Fibroblast of peridontal ligament (primary cell): ENCODE measurements around the gene ROBO1.
A peak's percentile ranks its signal among the peaks of the same experiment; 100 is the strongest.

Experiments
- DNase-seq: peaks from one replicate; pipeline ENCODE4 v3.0.0-alpha.2; 2010; ENCODE audit errors: extremely low read depth

Gene ROBO1

DNA sequence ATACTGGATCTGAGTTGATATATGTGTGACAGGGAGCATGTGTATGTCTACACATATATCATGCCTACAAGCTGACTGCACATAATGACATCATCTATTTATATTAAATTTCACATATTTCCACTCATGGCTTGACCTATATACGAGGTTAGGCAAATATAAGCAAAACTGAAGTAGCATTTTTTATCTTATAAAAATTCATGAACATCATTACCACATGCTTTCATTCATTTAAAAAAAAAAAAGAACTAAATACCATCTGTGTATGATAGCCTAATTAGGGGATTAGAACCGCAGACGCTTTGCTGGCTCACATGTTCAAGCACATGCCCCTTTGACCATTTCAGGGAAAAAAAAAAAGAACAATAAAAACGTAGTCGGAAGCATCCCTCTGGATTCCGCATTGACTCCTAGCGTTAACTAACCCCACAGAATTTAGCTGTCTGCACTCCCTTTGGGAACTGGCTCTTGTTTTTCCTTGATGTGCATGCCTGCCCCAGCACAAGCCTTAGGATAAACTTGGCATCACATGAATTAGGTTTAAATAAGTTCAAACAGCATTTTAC, 888.4 kb downstream of the ROBO1 start:
- no peak for DNase-seq

DNA sequence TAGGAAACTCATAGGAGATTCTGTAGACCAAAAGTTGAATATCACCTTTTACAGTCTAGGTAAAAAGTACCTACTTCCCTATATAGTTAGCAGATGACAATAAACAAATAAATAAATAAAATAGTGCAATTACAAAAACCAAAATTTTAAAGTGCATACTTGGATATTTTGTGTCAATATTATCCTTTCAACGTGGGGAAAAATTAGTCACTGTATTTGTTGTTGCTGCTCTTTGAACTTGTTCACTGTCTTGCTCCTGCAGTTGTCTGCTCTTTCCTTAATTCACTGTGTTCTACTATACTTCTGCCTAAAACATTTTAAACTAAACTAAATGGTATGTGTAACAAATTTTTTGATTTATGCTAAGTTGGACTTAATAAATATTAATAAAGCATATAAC, 889.0 kb downstream of the ROBO1 start:
- no peak for DNase-seq

DNA sequence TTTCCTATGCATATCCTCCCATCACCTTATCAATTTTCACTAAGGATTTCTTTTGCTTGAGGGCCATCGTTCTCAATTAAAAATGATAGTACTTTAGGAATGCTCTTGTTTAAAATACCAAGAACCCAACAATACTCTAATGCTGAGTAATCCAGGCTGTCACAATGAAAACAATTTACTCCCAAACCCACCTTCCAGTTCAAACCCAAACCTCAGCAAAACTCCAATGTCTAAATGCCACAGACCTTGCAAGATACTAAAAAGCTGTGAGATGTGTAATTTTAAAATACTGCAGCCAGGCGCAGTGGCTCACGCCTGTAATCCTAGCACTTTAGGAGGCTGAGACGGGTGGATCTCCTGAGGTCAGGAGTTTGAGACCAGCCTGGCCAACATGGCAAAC, 889.8 kb downstream of the ROBO1 start:
- no peak for DNase-seq

DNA sequence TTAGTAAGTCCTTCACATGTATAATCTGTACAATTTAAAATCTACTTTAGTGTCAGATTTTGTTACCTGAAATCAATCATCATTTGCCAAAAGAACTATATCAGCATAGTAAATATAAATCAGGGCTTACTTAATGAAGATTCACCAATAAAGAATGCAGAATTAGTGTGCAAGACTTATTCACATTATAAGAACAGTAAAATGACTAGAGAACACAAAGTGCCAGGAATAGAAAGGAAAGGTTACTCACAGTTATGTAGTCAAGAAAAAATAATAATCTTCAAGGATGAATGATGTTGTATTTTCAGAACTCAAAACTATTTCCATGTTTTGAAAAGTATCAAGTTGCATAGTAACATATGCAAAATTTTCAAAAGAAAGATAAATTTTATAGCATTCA, 891.9 kb downstream of the ROBO1 start:
- DNase-seq, result no peak

DNA sequence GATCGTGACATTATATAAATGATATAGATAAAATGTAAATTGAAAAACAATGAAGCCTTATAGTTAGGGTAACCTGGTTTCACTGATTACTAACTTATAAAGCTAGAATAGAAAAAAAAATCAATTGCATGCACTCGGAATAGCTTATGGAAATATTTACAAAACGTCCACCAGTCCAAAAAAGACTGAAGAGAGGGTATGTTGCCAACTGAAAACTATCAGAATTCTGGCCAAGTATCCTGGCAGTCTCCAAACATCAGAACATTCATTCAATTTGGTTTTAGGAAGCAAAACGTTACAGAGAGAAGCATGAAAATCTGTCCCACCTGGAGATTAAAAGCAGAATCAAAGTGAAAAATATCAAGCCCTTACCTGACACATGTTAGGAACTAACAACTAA, 892.4 kb downstream of the ROBO1 start:
- DNase-seq, result no peak

DNA sequence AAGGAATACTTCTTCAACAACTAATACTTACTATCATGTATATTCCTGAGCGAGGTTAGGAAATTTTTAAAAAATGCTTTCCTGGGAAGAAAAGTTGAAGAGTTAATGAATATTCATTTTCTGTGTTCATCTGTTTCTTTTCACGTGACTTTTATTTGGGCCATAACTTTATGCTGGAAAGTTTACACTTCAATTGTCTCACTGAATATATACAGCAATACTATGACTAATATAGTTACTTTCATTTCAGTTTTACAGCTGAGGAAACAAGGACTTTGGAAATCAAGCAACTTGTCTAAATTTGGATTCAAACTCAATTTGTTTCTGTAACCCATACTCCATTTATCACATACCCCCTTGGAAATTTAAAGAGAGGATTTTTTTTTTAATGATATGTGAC, 894.2 kb downstream of the ROBO1 start:
- DNase-seq, result peak; percentile 35

DNA sequence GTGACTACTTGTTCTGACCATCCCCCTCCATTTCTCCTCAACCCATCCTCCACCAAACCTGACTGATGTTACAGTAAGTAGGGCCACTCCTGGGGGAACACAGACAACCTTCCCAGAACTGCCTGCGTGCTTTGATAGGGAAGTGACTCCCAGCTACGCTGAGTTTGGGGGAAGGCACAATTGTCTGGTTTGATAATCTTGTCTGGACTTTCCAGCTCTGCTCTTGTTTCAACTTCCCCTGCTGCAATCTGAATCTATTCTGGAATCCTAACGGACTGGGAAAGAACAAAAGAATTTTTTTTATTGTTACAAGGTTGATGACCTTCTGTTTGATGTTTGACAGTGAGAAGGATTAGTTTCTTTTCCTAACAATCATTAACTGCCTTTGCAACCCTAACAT, 895.6 kb downstream of the ROBO1 start:
- DNase-seq, result no peak

DNA sequence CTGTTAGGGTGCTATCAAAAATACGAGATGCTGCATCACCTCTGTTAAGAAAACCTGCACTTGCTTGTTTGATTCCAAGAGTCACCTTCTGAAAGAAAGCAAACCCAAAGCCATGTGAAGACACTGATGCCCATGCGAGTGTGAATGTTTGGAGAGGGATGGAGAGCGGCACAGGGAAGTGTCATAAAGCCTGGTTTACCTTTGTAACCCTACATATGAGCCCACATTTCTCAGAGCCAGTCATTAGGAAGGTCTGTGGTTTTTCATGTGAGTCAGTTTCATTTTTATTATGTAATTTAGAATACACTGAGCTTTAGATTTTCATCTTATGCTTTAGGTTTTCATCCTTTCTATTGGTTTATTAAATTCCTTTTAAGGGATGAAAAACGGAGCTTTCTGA, 896.8 kb downstream of the ROBO1 start:
- DNase-seq, result no peak

DNA sequence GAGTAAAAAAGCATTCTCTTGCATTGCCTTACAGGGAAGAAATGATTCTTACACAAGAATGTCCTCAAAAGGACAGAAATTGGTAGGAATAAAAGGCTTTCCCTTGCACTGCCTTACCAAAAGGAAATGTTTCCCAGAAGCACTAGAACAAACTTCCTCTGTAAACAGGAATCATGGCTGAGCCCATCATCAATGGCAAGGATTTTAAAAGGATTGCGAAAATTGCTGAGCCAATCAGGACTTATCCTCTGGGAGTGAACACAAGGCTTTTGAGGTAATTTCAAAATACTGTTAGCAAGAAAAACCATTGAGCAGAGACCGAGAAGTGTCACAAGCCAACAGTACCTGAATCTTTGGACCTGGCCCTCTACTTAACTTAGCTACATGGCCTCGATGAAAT, 897.3 kb downstream of the ROBO1 start:
- no peak for DNase-seq

DNA sequence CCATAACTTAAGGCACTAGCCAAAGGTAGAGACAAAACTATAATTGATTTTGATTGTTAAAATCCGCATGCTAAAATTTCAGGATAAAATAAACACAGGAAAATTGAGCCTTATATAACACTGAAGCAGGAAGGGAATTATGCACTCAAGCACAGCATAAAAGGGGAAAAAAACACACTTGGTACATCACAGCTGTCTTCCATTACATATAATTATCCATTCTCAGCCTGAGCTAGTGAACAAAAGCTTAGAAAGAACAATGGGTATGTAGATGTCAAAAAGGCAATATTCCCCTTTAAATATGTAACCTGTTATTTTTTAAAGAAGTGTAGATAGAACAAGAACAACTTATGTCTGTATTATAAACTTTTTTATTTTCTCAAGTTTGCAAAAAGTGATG, 899.2 kb downstream of the ROBO1 start:
- peak; percentile 57 for DNase-seq

DNA sequence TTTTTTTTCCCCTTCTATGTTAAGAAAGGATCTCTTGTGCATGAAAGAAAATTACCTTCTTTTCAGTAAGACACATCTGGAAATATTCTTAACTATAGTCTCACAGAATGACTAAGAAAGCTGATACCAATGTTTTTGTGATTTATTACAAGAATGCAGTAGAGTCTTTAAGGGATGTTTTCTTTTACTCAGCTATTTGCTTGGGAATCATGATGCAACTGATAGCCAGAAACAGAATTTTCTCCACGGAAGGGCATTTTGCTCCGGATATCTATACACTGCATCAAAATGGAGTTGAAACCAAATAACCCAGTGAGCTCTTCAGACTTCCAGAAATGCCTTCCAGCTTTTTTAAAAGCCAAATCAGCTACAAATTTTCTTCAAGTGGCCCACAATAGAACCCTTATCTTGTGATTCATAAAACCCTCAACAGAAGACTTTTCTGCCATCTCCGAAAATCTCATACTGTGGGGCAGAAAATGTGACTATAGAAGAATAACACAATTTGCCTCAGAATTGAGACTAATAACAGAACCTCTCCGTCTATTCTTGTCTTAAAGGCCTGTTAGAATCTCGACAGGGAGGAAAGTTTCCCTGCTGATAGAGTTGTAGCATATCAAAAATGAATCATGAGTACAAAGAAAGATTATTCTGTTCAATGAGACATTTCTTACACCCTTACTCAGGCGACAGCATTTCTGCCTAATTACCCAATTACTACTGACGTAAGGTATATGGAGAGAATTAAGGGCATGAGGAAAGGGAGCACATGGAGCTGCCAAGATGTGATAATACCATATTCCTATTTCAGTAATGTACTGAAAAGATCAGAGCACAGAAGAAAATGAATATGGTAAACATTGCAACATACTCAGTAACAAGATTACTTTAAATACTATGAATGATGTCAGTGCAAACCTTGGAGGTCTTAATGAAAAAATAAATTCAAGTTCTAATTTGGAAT, 900.1 kb downstream of the ROBO1 start:
- DNase-seq, result peak; percentile 85

DNA sequence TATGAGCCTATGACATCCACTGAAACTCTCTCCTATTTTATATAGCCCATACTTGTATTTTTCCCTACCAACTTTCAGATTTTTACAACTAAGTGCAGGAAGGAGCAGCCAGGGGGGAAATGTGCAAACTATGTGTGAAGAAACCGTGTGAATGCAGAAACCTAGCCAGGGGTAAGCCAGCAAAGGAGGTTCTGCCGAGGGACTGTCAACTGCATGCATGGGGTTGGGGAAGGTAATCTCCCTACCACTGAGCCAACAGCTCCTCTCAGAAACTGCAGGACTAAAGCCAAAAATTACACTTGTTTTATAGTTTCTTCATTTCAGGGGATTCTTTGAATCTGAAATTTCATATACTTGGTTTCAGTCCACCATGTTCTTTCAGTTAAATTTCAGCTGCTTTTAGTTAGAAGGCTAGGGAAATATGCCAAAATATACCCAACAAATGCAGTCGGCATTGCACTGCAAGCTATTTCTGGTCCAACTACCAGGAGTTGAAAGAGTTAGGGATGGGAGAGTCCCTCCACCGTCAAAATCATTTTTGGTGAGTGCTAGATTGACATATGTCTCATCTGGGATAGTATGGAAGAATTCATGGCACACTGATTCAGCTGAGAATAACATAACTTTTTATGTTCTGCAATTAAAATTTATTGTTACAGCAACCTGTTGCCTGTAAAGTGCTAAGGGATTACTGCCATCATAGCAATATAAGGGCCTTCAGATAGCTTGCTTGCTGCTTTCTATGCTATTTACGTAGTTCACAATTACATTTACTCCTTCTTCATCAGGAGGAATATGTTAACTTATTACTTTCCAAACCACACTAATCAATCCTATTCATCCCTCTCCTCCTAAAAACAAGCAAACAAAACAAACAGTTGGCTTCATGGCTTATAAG, 904.2 kb downstream of the ROBO1 start:
- peak; percentile 83 for DNase-seq

DNA sequence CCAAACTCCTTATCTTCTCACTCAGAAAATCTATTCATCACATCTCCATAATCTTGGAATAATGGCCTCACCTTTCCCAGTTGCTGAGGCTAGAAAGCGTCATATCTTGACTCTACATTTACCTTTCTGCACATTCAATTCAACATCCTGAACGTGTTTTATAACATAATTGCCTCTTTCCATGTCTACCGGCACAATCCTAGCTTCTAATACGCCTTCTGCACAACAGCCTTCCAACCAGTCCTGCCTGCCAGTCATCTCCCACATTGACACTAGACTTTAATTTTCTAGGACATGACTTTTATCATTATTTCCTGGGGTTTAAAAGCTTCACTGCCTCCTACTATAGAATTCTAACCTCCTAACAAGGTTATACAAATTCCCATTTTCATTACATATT, 906.6 kb downstream of the ROBO1 start:
- DNase-seq, result no peak

DNA sequence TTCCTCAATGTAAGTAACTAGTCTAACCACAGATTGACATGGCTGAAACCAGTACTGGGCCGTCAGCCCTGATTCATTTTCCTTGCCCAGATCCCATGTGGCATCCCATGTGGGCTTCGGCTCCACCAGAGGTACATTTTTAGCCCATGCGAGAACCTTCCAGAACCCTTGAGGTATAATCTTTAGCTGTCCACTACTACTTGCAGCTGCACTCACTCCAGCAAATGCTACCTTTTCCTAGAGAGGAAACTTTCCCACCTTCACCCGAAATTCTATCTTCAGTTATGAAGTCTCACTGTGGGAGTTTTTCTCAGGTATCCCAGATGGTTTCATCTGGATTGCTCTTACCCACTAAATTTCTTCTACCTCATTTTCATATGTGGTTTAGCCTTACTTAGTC, 907.2 kb downstream of the ROBO1 start:
- no peak for DNase-seq

DNA sequence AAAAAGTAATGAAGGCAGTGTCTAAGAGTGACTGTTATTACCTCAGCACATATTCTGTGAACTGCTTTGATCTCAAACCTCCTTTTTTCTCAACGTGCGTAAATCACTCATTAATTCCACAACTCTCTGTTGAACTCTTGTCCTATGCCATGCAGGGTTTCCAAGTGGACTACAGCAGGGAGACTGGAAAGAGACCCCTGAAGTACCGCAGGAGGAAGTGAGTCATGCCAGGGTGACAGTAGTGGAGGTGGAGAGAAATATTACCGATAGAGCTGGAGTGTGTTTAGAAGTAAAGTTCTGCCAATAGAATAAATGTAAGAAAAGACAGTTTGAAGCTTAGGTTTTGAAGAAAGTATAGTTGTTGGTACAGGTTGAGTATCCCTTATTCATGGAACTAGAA, 908.9 kb downstream of the ROBO1 start:
- DNase-seq, result no peak

DNA sequence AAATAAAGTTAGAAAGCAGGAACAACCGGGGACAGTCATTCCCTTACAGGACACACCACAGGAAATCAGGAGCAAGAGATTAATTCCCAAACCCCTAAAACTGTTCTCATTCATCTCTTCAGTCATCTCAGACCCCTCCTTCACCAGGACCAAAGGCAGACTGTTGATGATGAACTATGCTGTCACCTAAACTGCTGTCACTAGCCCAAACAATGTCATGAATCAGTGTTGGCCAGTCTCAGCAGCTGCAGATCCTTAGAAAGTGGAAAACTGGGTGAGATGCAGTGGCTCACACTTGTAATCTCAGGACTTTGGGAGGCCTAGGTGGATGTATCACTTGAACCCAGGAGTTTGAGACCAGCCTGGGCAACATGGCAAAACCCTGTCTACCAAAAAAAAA, 909.6 kb downstream of the ROBO1 start:
- DNase-seq, result no peak

DNA sequence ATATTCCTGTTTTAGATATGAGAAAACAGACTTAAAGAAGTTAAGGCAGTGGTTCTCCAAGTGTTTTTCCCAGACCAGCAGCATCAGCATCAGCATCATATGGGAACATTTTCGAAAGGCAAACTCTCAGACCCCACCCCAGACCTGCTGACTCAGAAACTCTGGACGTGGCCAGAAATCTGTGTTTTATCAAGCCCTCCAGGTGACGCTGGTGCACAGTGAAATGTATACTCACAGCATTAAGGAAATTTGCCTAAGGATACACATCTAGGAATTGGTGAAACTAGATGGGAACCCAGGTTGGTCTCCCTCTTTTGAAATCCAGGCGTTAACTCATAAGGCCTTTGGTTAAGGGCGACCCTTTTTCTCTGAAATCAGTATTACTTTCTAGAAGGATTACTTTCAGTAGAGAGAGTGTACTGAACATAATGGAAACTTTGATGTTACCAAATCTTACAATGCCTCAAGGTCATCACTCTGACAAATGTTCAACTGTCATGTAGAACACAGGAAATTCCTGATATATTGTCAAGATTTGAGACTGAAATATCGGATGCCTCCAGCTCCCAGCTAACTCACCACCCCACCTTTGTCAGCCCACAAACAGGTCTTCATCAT, 910.2 kb downstream of the ROBO1 start:
- peak; percentile 34 for DNase-seq

DNA sequence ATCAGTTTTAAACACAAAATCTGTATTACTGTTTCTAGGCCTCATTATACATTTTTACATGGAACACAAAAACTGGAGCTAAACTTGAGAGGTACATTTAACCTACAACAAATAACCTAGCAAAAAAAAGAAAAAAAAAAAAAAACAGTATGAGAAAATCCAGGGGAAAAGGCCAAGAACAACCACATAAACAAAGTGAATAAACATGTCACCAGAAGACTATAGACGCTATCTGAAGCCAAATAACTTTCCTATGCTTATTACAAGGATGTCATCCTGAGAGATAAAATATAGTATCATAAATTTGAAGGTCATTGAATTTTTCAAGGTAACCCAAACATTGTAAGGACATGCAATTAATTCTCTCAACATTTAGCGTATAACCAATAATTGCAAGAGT, 911.6 kb downstream of the ROBO1 start:
- DNase-seq, result no peak

DNA sequence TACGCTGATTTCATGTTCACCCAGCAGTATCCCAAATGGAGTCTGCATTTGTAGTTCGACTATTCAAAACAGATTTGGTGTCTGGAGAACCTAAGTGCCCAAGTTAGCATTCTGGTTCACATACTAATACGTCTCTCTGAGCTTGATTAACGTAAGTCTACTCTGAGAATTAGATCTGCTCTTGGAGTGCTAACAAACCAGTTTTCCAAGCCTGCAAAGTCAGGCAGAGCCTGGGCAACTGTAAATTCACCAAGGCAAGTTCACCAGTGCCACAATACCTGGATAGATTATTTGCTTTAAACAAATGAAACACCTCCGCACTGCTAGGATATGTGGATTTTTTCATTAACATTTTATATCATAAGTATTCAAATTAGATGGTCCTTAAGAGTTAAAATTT, 912.6 kb downstream of the ROBO1 start:
- no peak for DNase-seq

DNA sequence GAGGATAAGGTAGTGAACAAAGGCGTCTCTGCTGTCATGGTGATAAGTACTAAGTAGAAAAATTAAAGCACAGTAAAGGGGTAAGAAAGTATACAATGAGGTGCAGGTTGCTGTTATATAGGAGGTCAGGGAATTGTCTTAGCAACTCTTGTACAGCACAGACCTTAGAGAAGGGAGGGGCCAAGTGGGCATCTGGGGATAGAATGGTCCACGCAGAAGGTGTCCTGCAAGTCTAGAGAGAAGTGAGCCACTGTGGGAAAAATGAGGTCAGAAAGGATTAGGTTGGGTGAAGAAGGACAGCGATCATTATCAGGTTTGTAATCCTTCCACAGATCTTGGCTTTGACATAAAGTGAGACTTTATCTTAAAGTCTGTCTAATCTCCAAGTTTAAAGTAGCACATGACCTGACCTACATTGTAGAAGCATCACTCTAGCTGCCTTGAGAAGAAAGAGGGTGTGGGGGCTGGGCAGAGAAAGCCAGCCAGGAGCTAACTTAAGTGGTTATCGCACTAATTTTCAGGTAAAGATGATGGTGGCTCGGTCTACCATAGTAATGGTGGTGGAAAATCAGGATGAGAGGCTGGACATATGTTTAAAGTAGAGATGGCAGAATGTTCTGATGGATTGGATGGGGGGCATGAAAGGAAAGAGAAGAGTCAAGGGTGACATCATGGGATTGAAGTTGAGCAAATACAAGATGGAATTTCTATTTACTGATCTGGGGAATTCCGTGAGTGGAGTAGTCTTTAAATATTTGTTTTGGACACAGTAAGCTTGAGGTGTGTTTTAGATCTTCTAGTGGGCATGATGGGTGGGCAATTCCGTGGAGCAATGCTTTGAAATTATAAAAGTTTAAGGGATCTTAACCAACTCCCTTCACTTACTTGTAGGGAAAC, 919.2 kb downstream of the ROBO1 start:
- DNase-seq, result no peak

DNA sequence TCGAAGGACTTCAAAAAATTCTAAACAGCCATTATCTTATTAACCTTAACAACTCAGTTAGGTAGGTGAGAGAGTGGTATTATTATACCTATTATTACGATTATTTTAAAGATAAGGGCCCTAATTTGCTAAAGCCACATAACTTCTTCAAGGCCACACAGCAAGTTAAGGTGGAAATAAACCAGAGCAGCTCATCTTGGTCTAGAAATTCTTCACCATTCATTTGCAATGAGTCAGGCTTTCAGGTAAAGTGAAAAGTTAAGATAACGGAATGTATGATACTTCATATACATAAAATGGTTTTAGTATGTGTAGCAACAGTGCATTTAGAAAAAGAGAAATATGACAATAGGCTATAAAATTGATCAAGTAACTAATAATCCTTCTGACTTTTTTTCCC, 920.2 kb downstream of the ROBO1 start:
- no peak for DNase-seq
